Panc1 (cell line): ENCODE results near the gene TENT5C.

Experiments
- CTCF ChIP-seq: fragments of 450-650 bp; IDR thresholded peaks from 2 replicates; pipeline ENCODE4 v1.5.1; 2017; ENCODE audit warnings: mild to moderate bottlenecking
- POLR2AphosphoS5 ChIP-seq: IDR thresholded peaks from 2 replicates; pipeline ENCODE4 v1.6.1; 2012; ENCODE audit warnings: mild to moderate bottlenecking, low read depth, low read length, moderate library complexity
- REST ChIP-seq, 2 experiments: IDR thresholded peaks; 2 replicates each; pipeline ENCODE4 v1.6.1; 2011 to 2012; ENCODE audit warnings: low read depth in 2 of 2, control low read depth in 1 of 2, low read length in 1 of 2, mild to moderate bottlenecking in 1 of 2, moderate library complexity in 1 of 2; ENCODE audit not compliant: insufficient read depth in 1 of 2
- SIN3A ChIP-seq: IDR thresholded peaks from 2 replicates; pipeline ENCODE4 v1.6.1; 2012; ENCODE audit warnings: low read depth, mild to moderate bottlenecking, low read length, moderate library complexity, borderline replicate concordance; ENCODE audit not compliant: insufficient read depth
- TCF7L2 ChIP-seq: IDR thresholded peaks from 2 replicates; pipeline ENCODE4 v1.6.1; 2011; ENCODE audit warnings: mild to moderate bottlenecking, low read depth, low read length, inconsistent platforms

DNA sequence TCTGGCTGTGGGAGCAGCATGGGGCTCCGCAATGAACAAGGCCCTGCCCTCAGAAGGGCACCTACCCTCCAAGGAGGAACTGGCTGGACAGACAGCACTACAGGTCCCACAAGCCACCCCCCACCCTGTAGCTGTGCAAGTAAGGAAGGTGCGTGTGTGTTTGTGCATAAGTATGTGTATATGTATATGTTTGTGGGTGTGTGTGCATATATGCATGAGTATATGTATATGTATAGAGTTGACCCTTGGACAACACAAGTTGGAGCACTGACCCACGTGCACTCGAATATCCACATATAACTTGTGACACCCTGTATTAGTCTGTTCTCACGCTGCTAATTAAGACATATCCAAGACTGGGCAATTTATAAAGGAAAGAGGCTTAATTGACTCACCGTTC is 22.6 kb upstream of the TENT5C start:
- no peak for TF ChIP-seq POLR2AphosphoS5
- no peak for TF ChIP-seq CTCF
- TF ChIP-seq SIN3A: no peak
- TF ChIP-seq REST (IDR thresholded peaks at IDR 0.05; ENCODE audit: insufficient read depth in 1 of 2, low read depth in 2 of 2, low read length in 1 of 2): no peak
- no peak for TF ChIP-seq TCF7L2
